Loucy (cell line): ENCODE results near the gene ABHD2.

Experiments used
- H2AFZ ChIP-seq: fragments of 200-600 bp; sonication (generic); 2 replicates; pipeline ENCODE4 v1.6.0; 2016; ENCODE audit warnings: antibody characterized with exemption, mild to moderate bottlenecking, low read length, moderate library complexity
- H3F3A ChIP-seq: fragments of 200-600 bp; 2 replicates; pipeline ENCODE4 v1.6.0; 2016; ENCODE audit warnings: antibody characterized with exemption, low read depth, mild to moderate bottlenecking
- H3K27me3 ChIP-seq: fragments of 200-600 bp; sonication (generic); 2 replicates; pipeline ENCODE4 v1.6.1; 2014; ENCODE audit warnings: low read length, mild to moderate bottlenecking; ENCODE audit not compliant: insufficient read depth, poor library complexity, severe bottlenecking
- H3K36me3 ChIP-seq: fragments of 200-600 bp; sonication (generic); 2 replicates; pipeline ENCODE4 v1.6.1; 2016; ENCODE audit warnings: low read length; ENCODE audit not compliant: insufficient read depth
- H3K4me1 ChIP-seq: fragments of 200-600 bp; sonication (generic); 2 replicates; pipeline ENCODE4 v1.5.1; 2014; ENCODE audit warnings: low read length, mild to moderate bottlenecking; ENCODE audit not compliant: insufficient read depth, poor library complexity, severe bottlenecking
- H3K4me2 ChIP-seq: fragments of 200-600 bp; sonication (generic); 2 replicates; pipeline ENCODE4 v1.6.0; 2014; ENCODE audit warnings: antibody characterized with exemption, low read length, low read depth, mild to moderate bottlenecking; ENCODE audit not compliant: poor library complexity, severe bottlenecking
- H3K4me3 ChIP-seq: fragments of 200-600 bp; sonication (generic); 2 replicates; pipeline ENCODE4 v1.5.1; 2014; ENCODE audit warnings: low read length, mild to moderate bottlenecking, mixed read lengths; ENCODE audit not compliant: poor library complexity, severe bottlenecking
- H3K79me2 ChIP-seq: fragments of 200-600 bp; sonication (generic); 2 replicates; pipeline ENCODE4 v1.6.1; 2014; ENCODE audit warnings: low read length; ENCODE audit not compliant: insufficient read depth
- H3K9ac ChIP-seq: fragments of 200-600 bp; sonication (generic); 2 replicates; pipeline ENCODE4 v1.6.0; 2014; ENCODE audit warnings: mild to moderate bottlenecking, low read depth, low read length, moderate library complexity; ENCODE audit not compliant: poor library complexity, severe bottlenecking
- H3K9me2 ChIP-seq: fragments of 200-600 bp; sonication (generic); replicated peaks from 2 replicates; pipeline ENCODE4 v1.6.1; 2016; ENCODE audit warnings: low read depth, low read length, mixed read lengths
- H3K9me3 ChIP-seq: fragments of 200-600 bp; sonication (generic); 2 replicates; pipeline ENCODE4 v1.6.1; 2014; ENCODE audit warnings: mild to moderate bottlenecking, antibody characterized with exemption, low read length, low read depth; ENCODE audit not compliant: insufficient read depth
- H4K20me1 ChIP-seq: fragments of 200-600 bp; sonication (generic); 2 replicates; pipeline ENCODE4 v1.6.0; 2014; ENCODE audit warnings: antibody characterized with exemption, low read length, mild to moderate bottlenecking; ENCODE audit not compliant: insufficient read depth, poor library complexity, severe bottlenecking
- CTCF ChIP-seq: fragments of 200-600 bp; sonication (generic); conservative IDR thresholded peaks from 2 replicates; pipeline ENCODE4 v1.5.1; 2014; ENCODE audit warnings: mild to moderate bottlenecking, antibody characterized with exemption, low read length
- EZH2phosphoT487 ChIP-seq: fragments of 200-600 bp; IDR thresholded peaks from 2 replicates; pipeline ENCODE4 v1.6.1; 2018; ENCODE audit warnings: antibody characterized with exemption, mild to moderate bottlenecking, moderate library complexity, borderline replicate concordance

Gene ABHD2

GRCh38 chr15:89077750-89078149 is 10.5 kb upstream of the ABHD2 start:
- Histone ChIP-seq H2AFZ (no peak overlapping the region), H3K9me3 (no peaks in the 10 kb centered on the region), H3K4me2 (no peak overlapping the region), H3K9me2 (no peaks in the 10 kb centered on the region), H3K4me1 (peaks cover 6% of the 10 kb centered on the region), H3K79me2 (no peaks in the 10 kb centered on the region), H3K4me3 (no peak overlapping the region), H3F3A (no peaks in the 10 kb centered on the region), H3K27me3 (no peaks in the 10 kb centered on the region), H3K9ac (no peak overlapping the region), H4K20me1 (no peaks in the 10 kb centered on the region), H3K36me3 (no peaks in the 10 kb centered on the region)
- TF ChIP-seq CTCF, result no peak
- no peak for TF ChIP-seq EZH2phosphoT487

GRCh38 chr15:89078851-89079810 is 9.1 kb upstream of the ABHD2 start:
- H3K9me2 ChIP-seq, result no peaks in the 10 kb centered on the region
- no peak overlapping the region for H3K9ac ChIP-seq
- no peak overlapping the region for H3K4me2 ChIP-seq
- no peaks in the 10 kb centered on the region for H3K36me3 ChIP-seq
- no peaks in the 10 kb centered on the region for H3F3A ChIP-seq
- no peaks in the 10 kb centered on the region for H3K79me2 ChIP-seq
- no peaks in the 10 kb centered on the region for H4K20me1 ChIP-seq
- H3K4me3 ChIP-seq, result no peak overlapping the region
- no peaks in the 10 kb centered on the region for H3K27me3 ChIP-seq
- no peak overlapping the region for H2AFZ ChIP-seq
- TF ChIP-seq EZH2phosphoT487 (no peak), CTCF (no peak)
- no peaks in the 10 kb centered on the region for H3K9me3 ChIP-seq
- H3K4me1 ChIP-seq, result peaks cover 6% of the 10 kb centered on the region

GRCh38 chr15:89081878-89082277 is 6.4 kb upstream of the ABHD2 start:
- H3K4me1 ChIP-seq, result peaks cover 12% of the 10 kb centered on the region
- no peak overlapping the region for H3K4me3 ChIP-seq
- no peak overlapping the region for H3K9ac ChIP-seq
- H3K4me2 ChIP-seq, result no peak overlapping the region
- no peak overlapping the region for H2AFZ ChIP-seq
- no peaks in the 10 kb centered on the region for H3K9me3 ChIP-seq
- H3K79me2 ChIP-seq, result no peaks in the 10 kb centered on the region
- no peaks in the 10 kb centered on the region for H3K9me2 ChIP-seq
- H3F3A ChIP-seq, result no peaks in the 10 kb centered on the region
- no peaks in the 10 kb centered on the region for H4K20me1 ChIP-seq
- H3K27me3 ChIP-seq, result no peaks in the 10 kb centered on the region
- no peaks in the 10 kb centered on the region for H3K36me3 ChIP-seq
- TF ChIP-seq EZH2phosphoT487 (no peak), CTCF (no peak)
